OCI-LY7 (cell line): ENCODE data around the gene STMN3. TPM values are rescaled to one million over a fixed set of nuclear protein-coding genes. Genes with fewer than 3 reads are reported as not detected.

ENCODE experiments used
- BruUV-seq: library from RNA; stranded (reverse); fragments of 400-500 nt; replicated peaks from 2 replicates; lab custom pipeline; 2021; lab: Mats Ljungman, UMichigan
- CTCF ChIA-PET: fragments of 300-600 bp; sonication (Branson Sonifier 250); formaldehyde crosslinking; loops from one replicate; lab custom pipeline; 2022; ENCODE audit warnings: antibody characterized with exemption; ENCODE audit not compliant: unreplicated experiment; lab: Charles Lee
- POLR2A ChIA-PET: fragments of 300-600 bp; sonication (Branson Sonifier 250); formaldehyde crosslinking; loops from one replicate; lab custom pipeline; 2022; ENCODE audit warnings: antibody characterized with exemption; lab: Charles Lee
- DNase-seq: peaks from one replicate; pipeline ENCODE4 v3.0.0-alpha.2; 2015; ENCODE audit warnings: low spot score
- H2AFZ ChIP-seq: fragments of 200-600 bp; sonication (generic), shearing (Covaris generic); 2 replicates; pipeline ENCODE4 v1.6.1; 2014; ENCODE audit warnings: mild to moderate bottlenecking, antibody characterized with exemption, low read length, moderate library complexity
- H3K27ac ChIP-seq: fragments of 200-600 bp; sonication (generic); 2 replicates; pipeline ENCODE4 v1.5.1; 2014; ENCODE audit warnings: mixed run types, low read depth, mild to moderate bottlenecking, moderate library complexity, low read length, inconsistent platforms; ENCODE audit not compliant: poor library complexity, severe bottlenecking
- H3K36me3 ChIP-seq: fragments of 200-600 bp; sonication (generic); 2 replicates; pipeline ENCODE4 v1.6.1; 2014; ENCODE audit warnings: mild to moderate bottlenecking, antibody characterized with exemption, low read length, moderate library complexity, mixed read lengths; ENCODE audit not compliant: insufficient read depth
- H3K4me1 ChIP-seq: fragments of 200-600 bp; sonication (generic); 2 replicates; pipeline ENCODE4 v1.5.1; 2014; ENCODE audit warnings: mild to moderate bottlenecking, low read length; ENCODE audit not compliant: insufficient read depth, poor library complexity, severe bottlenecking
- H3K4me2 ChIP-seq: fragments of 200-600 bp; sonication (generic); 2 replicates; pipeline ENCODE4 v1.6.1; 2014; ENCODE audit warnings: mild to moderate bottlenecking, low read length
- H3K4me3 ChIP-seq: fragments of 200-600 bp; sonication (generic); 2 replicates; pipeline ENCODE4 v1.5.1; 2014; ENCODE audit warnings: mild to moderate bottlenecking, low read depth, low read length; ENCODE audit not compliant: poor library complexity, severe bottlenecking
- H3K79me2 ChIP-seq: fragments of 200-600 bp; sonication (generic); 2 replicates; pipeline ENCODE4 v1.6.1; 2016; ENCODE audit warnings: low read depth, mild to moderate bottlenecking, low read length, moderate library complexity, mixed read lengths; ENCODE audit not compliant: insufficient read depth
- H3K9me2 ChIP-seq: fragments of 200-600 bp; sonication (generic); 2 replicates; pipeline ENCODE4 v1.6.1; 2016; ENCODE audit warnings: mild to moderate bottlenecking, low read length, mixed read lengths; ENCODE audit not compliant: insufficient read depth
- H3K9me3 ChIP-seq: fragments of 200-600 bp; sonication (generic); 2 replicates; pipeline ENCODE4 v1.6.1; 2014; ENCODE audit warnings: mild to moderate bottlenecking, mixed run types, low read length, mixed read lengths
- H4K20me1 ChIP-seq: fragments of 200-600 bp; sonication (generic); 2 replicates; pipeline ENCODE4 v1.6.1; 2014; ENCODE audit warnings: mild to moderate bottlenecking, antibody characterized with exemption, low read length, moderate library complexity, mixed read lengths; ENCODE audit not compliant: insufficient read depth
- EZH2phosphoT487 ChIP-seq: fragments of 200-600 bp; sonication (generic); IDR thresholded peaks from 2 replicates; pipeline ENCODE4 v1.6.1; 2018; ENCODE audit warnings: low read depth, borderline replicate concordance, mild to moderate bottlenecking, mixed run types, antibody characterized with exemption, low read length, moderate library complexity, mixed read lengths
- intact Hi-C: fragments of 100-400 bp; cut with micrococcal nuclease; formaldehyde crosslinking; loops from one replicate; pipeline ENCODE4 v1.10.0; 2022; ENCODE audit not compliant: unreplicated experiment
- total RNA-seq, 2 experiments: library from RNA; depleted of rRNA in 1 of 2; stranded (reverse); fragments of >200 nt in 1 of 2; shearing (Covaris generic) in 1 of 2; gene quantifications; 2 replicates each; pipeline ENCODE4 v1.2.3, GENCODE V29; 2014 to 2022
- TF ChIP-seq, protein P1 (sequence below): fragments of 200-600 bp; sonication (generic); conservative IDR thresholded peaks from 2 replicates; pipeline ENCODE4 v1.5.1; 2014; ENCODE audit warnings: mild to moderate bottlenecking, antibody characterized with exemption, low read length, moderate library complexity, mixed read lengths

STMN3 gene
- total RNA-seq, 2 experiments from 2014 or later, result 6.7 TPM

DNA sequence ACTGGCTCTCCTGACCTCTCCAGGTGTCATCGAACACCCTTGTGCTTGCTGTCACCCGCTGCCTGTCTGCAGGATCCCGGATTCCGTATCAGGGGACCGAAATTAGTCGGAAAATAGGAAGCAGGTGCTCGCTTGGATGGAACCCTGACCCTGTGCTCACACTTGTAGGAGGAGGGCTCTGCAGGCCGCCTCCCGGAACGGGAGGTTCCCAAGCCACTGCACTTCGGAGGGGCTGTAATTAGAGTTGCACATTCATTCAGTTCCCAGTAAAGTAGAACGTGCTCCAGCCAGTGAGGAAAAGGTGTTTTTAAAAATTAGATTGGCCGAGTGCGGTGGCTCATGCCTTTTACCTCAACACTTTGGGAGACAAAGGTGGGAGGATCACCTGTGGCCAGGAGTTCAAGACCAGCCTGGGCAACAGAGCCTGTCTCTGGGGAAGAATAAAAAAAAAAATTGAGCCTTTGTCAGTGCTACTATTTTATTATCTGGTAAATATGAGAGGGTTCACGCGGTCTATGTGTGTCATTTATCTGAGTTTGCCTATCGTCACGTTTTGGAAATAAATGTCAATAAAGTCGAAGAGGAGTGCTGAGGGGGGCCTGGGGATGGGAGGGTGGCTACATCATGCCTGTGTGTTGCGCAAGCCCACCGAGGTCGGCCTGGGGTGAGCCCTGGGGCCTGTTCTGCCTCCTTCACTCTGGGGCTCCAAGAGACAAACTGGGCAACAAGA lies 24.8 kb downstream of the STMN3 start:
- H3K9me2 ChIP-seq, result no peaks in the 10 kb centered on the region
- peaks cover 15% of the 10 kb centered on the region for H3K4me1 ChIP-seq
- POLR2A ChIA-PET, result interaction anchor here (1.7 to 2.2 kb wide), 2 partner anchors 10 to 14 kb away, joined by 5 to 11 read pairs; no protein-coding TSS in a partner anchor

DNA sequence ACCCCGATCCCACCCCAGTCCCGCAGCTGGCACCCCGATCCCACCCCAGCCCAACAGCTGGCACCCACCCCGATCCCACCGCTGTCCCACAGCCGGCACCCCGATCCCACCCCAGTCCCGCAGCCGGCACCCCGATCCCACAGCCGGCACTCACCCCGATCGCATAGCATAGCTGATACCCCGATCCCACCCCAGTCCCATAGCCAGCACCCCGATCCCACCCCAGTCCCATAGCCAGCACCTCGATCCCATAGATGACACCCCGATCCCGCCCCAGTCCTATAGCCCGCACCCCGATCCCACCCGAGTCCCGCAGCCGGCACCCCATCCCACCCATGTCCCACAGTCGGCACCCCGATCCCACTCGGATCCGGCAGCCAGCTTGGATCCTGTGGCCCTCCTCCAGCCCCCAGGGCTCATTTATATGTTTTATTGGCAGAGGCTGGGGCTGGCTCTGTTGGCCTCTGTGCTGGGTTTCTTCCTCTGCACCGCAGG lies 25.4 kb downstream of the STMN3 start:
- H3K4me1 ChIP-seq, result peaks cover 15% of the 10 kb centered on the region

More for the DNA sequence above, 24.8 kb downstream of the STMN3 start:
- H3K4me3 ChIP-seq, result peak overlapping the region; percentile 96
- peak overlapping the region; percentile 74 for H3K4me2 ChIP-seq
- peak; percentile 82 for DNase-seq
- TSS peak; percentile 85 for BruUV-seq
- peak overlapping the region; percentile 32; the same call in 1 of the 2 replicates for H2AFZ ChIP-seq
- H4K20me1 ChIP-seq, result no peaks in the 10 kb centered on the region
- H3K36me3 ChIP-seq, result peaks cover 12% of the 10 kb centered on the region; the same call in 1 of the 2 replicates
- H3K27ac ChIP-seq, result peak overlapping the region; percentile 48
- intact Hi-C loops, result loop anchor here (1.0 to 10.0 kb wide), 6 partner anchors 11 to 449 kb away; partner anchors contain the start of genes FNDC11, LIME1, PTK6 and RGS19
- TF ChIP-seq, protein P1, sequence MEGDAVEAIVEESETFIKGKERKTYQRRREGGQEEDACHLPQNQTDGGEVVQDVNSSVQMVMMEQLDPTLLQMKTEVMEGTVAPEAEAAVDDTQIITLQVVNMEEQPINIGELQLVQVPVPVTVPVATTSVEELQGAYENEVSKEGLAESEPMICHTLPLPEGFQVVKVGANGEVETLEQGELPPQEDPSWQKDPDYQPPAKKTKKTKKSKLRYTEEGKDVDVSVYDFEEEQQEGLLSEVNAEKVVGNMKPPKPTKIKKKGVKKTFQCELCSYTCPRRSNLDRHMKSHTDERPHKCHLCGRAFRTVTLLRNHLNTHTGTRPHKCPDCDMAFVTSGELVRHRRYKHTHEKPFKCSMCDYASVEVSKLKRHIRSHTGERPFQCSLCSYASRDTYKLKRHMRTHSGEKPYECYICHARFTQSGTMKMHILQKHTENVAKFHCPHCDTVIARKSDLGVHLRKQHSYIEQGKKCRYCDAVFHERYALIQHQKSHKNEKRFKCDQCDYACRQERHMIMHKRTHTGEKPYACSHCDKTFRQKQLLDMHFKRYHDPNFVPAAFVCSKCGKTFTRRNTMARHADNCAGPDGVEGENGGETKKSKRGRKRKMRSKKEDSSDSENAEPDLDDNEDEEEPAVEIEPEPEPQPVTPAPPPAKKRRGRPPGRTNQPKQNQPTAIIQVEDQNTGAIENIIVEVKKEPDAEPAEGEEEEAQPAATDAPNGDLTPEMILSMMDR, result no peak
- no peak for TF ChIP-seq EZH2phosphoT487
- H3K79me2 ChIP-seq, result peaks cover 34% of the 10 kb centered on the region
- no peaks in the 10 kb centered on the region for H3K9me3 ChIP-seq
- CTCF ChIA-PET, result no interaction called here

More for the DNA sequence above, 25.4 kb downstream of the STMN3 start:
- peak overlapping the region; percentile 48 for H3K27ac ChIP-seq
- no peaks in the 10 kb centered on the region for H4K20me1 ChIP-seq
- intact Hi-C loops, result loop anchor here (1.0 to 10.0 kb wide), 6 partner anchors 12 to 450 kb away; partner anchors contain the start of genes FNDC11, LIME1, PTK6 and RGS19
- no peak for DNase-seq
- BruUV-seq, result no TSS peak
- POLR2A ChIA-PET, result interaction anchor here (0.6 to 1.7 kb wide), 2 partner anchors 11 to 15 kb away, joined by 3 to 11 read pairs; no protein-coding TSS in a partner anchor
- no peaks in the 10 kb centered on the region for H3K9me3 ChIP-seq
- TF ChIP-seq, protein P1, result no peak
- no peak for TF ChIP-seq EZH2phosphoT487
- peaks cover 15% of the 10 kb centered on the region; the same call in 1 of the 2 replicates for H3K36me3 ChIP-seq
- H2AFZ ChIP-seq, result no peak overlapping the region
- H3K4me2 ChIP-seq, result peak overlapping the region; percentile 74
- CTCF ChIA-PET, result interaction anchor here (0.6 kb wide), 3 partner anchors 14 to 64 kb away, joined by 3 to 9 read pairs (median 6); no protein-coding TSS in a partner anchor
- no peaks in the 10 kb centered on the region for H3K9me2 ChIP-seq
- peak overlapping the region; percentile 96 for H3K4me3 ChIP-seq
- peaks cover 40% of the 10 kb centered on the region for H3K79me2 ChIP-seq
